GM21825 (cell line): Measurements from ENCODE around the gene STX1B.
"Not testable (repeated sequence)": the region's sequence is repeated elsewhere in the genome, so short reads cannot be mapped to it uniquely, and the experiment has no call there.

Experiments used
- ATAC-seq: cut with Tn5 transposase; IDR thresholded peaks from one replicate; pipeline ENCODE4 v1.9.1; 2021; ENCODE audit warnings: mild to moderate bottlenecking, moderate library complexity; ENCODE audit not compliant: unreplicated experiment

Gene STX1B

GRCh38 chr16:30953511-30954124, 56.8 kb downstream of the STX1B start:
- no peak for ATAC-seq

GRCh38 chr16:30953111-30953510, 57.3 kb downstream of the STX1B start:
- ATAC-seq = no peak

- ATAC-seq = no peak
Measured at GRCh38 chr16:30951750-30952149, 58.7 kb downstream of the STX1B start.

- ATAC-seq = no peak
Measured at GRCh38 chr16:30951193-30951592, 59.2 kb downstream of the STX1B start.

- no peak for ATAC-seq
Measured at GRCh38 chr16:30950516-30951065, 59.8 kb downstream of the STX1B start.

- ATAC-seq = peak; percentile 52
Measured at GRCh38 chr16:30949650-30950515, 60.6 kb downstream of the STX1B start.

GRCh38 chr16:30948667-30949649, 61.5 kb downstream of the STX1B start, which contains the start of gene ORAI3:
Gene ORAI3 (plus strand): TSS chr16:30949068. CDS start chr16:30949290, 222 bp downstream.
- peak; percentile 55 for ATAC-seq

- ATAC-seq = no peak
Measured at GRCh38 chr16:30947859-30948666, 62.4 kb downstream of the STX1B start.

- ATAC-seq = no peak
Measured at GRCh38 chr16:30947541-30947858, 62.9 kb downstream of the STX1B start.

- ATAC-seq = no peak
Measured at GRCh38 chr16:30946671-30947540, 63.5 kb downstream of the STX1B start.

- no peak for ATAC-seq
Measured at GRCh38 chr16:30944352-30944751, 66.1 kb downstream of the STX1B start.

- no peak for ATAC-seq
Measured at GRCh38 chr16:30942426-30942806, 68.0 kb downstream of the STX1B start.

- peak; percentile 78 for ATAC-seq
Measured at GRCh38 chr16:30941600-30942425, 68.6 kb downstream of the STX1B start.

- ATAC-seq = not testable (repeated sequence)
Measured at GRCh38 chr16:30939571-30939970, 70.9 kb downstream of the STX1B start.
